HG02885 (cell line): ENCODE measurements around the gene GKN1.
A peak's percentile ranks its signal among the peaks of the same experiment; 100 is the strongest.

Experiments used
- ATAC-seq: cut with Tn5 transposase; IDR thresholded peaks from one replicate; pipeline ENCODE4 v1.9.1; 2021; ENCODE audit warnings: mild to moderate bottlenecking; ENCODE audit not compliant: unreplicated experiment, poor library complexity

Gene GKN1

GRCh38 chr2:69001879-69002278, 27.4 kb downstream of the GKN1 start:
- no peak for ATAC-seq

GRCh38 chr2:69003731-69004130, 29.3 kb downstream of the GKN1 start:
- no peak for ATAC-seq

GRCh38 chr2:69007169-69007568, 32.7 kb downstream of the GKN1 start:
- ATAC-seq: no peak

GRCh38 chr2:69007603-69008002, 33.2 kb downstream of the GKN1 start:
- no peak for ATAC-seq

- no peak for ATAC-seq
Measured at GRCh38 chr2:69010437-69011194, 36.2 kb downstream of the GKN1 start.

- ATAC-seq: no peak
Measured at GRCh38 chr2:69011611-69012157, 37.2 kb downstream of the GKN1 start.

- ATAC-seq: peak; percentile 65
Measured at GRCh38 chr2:69012310-69013141, 38.1 kb downstream of the GKN1 start.

- no peak for ATAC-seq
Measured at GRCh38 chr2:69013142-69013839, 38.9 kb downstream of the GKN1 start, which contains the start of gene ANTXR1. Gene ANTXR1, plus strand, starts transcription at chr2:69013179. Its CDS starts 321 bp downstream, at chr2:69013500.

- no peak for ATAC-seq
Measured at GRCh38 chr2:69013840-69014821, 39.7 kb downstream of the GKN1 start.

- ATAC-seq: no peak
Measured at GRCh38 chr2:69017080-69017479, 42.6 kb downstream of the GKN1 start.

- ATAC-seq: no peak
Measured at GRCh38 chr2:69017835-69018234, 43.4 kb downstream of the GKN1 start.

GRCh38 chr2:69018678-69019095, 44.3 kb downstream of the GKN1 start:
- no peak for ATAC-seq

GRCh38 chr2:69020496-69021426, 46.3 kb downstream of the GKN1 start:
- ATAC-seq: no peak

- ATAC-seq: no peak
Measured at GRCh38 chr2:69021727-69022126, 47.3 kb downstream of the GKN1 start.

- no peak for ATAC-seq
Measured at GRCh38 chr2:69022548-69022947, 48.1 kb downstream of the GKN1 start.

- no peak for ATAC-seq
Measured at GRCh38 chr2:69023236-69023635, 48.8 kb downstream of the GKN1 start.

GRCh38 chr2:69026026-69026425, 51.6 kb downstream of the GKN1 start:
- ATAC-seq: no peak

GRCh38 chr2:69026691-69027459, 52.4 kb downstream of the GKN1 start:
- ATAC-seq: no peak
